MV-4-11 (cell line): Measurements from ENCODE around the gene MX1.
A peak's percentile ranks its signal among the peaks of the same experiment; 100 is the strongest.

Experiments
- DNase-seq: peaks from one replicate; lab custom pipeline; 2025; lab: John Stamatoyannopoulos, UW

MX1 gene

GRCh38 chr21:41432562-41433460 lies 6.8 kb downstream of the MX1 start:
- DNase-seq = no peak

DNA sequence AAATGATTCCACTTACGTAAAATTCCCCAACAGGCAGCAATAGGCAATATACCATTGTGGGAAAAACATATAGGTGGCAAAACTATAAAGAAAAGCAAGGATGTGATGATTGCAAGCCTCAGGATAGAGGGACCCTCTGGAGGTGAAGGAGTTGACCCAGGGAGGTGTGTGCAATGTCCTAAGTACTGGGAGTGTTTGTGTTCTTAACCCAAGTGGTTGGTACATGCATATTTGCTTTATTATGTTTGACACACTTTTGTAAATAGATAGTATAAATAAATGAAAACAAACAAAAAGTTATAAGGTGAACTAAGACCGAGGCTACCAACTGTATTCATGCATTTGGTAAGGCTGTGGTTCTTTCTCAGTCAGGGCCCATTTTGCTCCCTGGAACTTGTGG lies 7.5 kb downstream of the MX1 start:
- no peak for DNase-seq

- DNase-seq = no peak
These were observed 9.7 kb downstream of the MX1 start for GRCh38 chr21:41435706-41436105.

DNA sequence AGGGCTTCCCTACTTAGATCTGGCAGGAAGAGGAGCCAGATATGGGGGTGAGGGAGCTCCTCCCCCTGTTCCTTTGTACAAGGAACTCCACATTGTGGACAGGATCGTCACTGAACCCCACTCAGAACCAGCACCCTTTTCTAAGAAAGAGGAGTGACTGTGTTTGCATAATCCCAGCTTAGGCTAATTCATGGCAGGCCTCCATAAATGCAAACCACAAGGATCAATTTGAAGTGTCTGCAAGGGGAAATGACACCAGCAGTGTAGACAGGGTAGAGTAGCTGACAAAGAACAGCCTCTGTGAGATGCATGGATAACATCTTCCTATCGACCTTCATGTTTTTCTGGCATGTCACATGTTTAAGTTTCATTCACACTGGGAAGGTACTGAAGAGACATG lies 11.7 kb downstream of the MX1 start:
- DNase-seq = peak; percentile 85

- no peak for DNase-seq
These were observed 12.5 kb downstream of the MX1 start for GRCh38 chr21:41438425-41439113.

DNA sequence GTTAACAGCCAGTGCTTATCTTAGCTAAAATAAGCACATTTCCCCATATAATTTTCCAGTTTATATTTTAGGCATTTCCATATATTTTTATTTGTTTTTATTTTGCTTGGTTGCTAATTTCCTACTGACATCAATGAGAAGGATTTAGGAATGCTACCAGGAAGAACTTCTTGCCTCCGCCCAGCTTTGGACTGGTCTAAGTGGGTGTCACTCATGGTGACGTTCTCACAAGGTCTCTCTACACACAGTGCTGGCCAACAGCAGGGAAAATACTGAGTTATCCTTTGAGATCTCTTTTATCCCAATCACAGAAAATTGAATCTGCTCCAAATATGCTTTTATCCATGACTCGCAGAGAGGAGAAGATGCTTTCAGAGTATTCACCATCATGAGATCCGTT lies 13.2 kb downstream of the MX1 start:
- no peak for DNase-seq

GRCh38 chr21:41441546-41441945 lies 15.5 kb downstream of the MX1 start:
- DNase-seq = no peak

- DNase-seq = no peak
These were observed 16.6 kb downstream of the MX1 start for GRCh38 chr21:41442481-41443186.

GRCh38 chr21:41443562-41443961 lies 17.5 kb downstream of the MX1 start:
- DNase-seq = no peak

DNA sequence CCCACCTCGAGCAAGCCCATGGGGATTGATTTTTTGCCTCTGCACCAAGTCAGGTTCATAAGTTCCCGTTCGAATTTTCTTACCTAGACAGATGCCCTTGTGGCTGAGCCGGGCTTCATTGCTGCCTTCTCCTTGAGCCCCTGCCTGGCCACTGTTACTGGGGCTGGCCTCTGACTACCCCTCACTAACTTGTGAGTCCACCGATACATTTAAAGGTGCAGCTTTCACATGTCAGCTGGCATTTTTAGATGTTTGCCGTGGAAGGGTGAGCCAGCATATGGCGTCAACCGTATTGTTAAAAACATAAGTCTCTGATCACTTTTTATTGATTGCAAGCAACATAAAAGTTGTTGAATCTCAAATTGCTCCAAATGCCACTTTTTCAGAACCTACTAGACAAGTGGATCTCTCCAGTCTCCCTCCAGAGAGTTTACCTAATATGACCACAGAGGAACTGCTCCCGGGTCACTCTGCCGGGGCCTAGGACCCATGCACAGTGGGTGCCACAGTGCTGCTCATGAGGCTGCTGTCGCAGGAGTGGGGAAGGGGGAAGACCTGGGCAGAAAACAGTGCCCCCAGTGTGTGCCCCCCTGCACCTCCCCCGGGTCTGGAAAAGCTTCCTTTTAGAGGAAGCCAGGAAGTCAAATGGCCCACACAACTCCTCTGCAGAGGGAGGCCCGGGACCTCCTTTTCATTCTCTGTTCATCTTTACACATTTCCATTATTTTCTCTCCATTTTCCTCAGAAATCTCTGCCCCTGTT lies 18.8 kb downstream of the MX1 start:
- no peak for DNase-seq

GRCh38 chr21:41445465-41445862 lies 19.4 kb downstream of the MX1 start:
- DNase-seq = no peak

- no peak for DNase-seq
These were observed 20.5 kb downstream of the MX1 start for GRCh38 chr21:41446586-41446985.

GRCh38 chr21:41447356-41447755 lies 21.3 kb downstream of the MX1 start:
- no peak for DNase-seq

GRCh38 chr21:41449613-41450012 lies 23.6 kb downstream of the MX1 start:
- DNase-seq = no peak

DNA sequence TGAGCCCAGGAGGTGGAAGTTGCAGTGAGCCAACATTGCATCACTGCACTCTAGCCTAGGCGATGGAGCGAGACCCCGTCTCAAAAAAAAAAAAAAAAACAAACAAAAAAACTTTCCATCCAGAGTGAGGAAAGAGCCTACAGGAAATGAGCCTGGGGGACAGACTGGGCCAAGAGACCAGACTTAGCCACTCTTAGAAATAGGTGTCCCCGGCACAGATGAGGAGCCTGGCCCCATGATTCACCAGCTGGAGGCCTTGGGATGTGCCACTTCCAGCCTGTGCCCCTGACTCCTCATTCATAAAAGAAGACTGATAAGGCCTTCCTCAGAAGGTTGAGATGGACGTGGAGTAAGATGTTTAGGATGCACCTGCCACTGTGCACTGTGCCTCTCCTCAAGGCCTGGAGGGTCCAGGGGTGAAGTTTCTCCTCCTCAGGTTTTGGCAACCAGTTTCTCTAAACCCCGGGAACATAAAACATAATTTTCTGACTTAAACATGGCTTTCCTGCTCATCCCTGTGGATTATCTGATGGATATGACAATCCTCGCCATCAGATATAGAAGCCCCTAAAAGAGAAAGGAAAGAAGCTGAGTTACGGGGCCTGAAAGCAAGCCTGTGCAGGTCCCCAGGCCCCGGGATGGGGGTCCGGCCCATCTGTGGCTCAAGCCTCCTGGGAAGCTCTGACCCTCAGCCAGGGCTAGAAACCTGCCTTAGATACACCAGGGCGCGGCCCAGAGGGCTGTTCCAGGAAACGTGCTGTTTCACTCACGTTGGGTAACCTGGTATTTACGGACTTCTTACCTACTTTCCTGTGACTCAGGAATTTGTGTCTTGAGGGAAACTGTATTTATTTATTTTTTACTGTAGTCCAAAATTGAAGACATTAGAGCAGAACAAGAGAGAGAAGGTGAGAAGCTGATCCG lies 26.0 kb downstream of the MX1 start:
- DNase-seq = no peak

DNA sequence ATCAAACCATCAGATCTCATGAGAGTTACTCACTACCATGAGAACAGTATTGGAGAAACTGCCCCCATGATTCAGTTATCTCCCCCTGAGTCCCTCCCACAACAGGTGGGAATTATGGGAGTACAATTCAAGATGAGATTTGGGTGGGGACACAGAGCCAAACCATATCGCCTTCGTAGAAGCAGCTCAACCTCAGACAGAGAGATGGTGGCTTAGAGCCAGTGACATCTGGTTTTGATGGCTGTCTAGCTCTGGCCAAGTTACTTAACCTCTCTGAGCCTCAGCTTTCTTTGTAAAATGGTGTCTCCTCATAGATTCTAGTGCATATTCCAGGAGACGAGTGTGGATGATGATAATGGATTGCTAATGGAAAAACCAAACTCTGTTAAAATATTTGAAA lies 27.2 kb downstream of the MX1 start:
- no peak for DNase-seq

DNA sequence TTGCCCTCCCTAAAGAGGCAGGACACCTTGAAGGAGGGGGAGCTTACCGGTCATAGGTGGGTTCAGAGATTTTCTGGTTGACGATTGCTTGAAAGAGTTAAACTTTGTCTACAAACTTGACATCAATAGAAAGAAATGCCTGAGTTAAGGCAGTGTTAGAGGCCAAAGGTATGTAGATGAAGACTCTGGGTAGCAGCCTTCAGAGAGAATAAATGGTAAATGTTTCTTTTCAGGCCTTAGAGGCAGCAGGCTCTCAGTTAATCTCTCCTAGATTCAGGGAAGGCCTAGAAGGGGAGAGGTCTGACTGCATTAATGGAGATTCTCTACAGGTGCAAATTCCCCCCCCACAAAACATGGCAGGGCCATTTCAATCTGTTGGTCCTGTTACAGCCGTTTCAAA lies 27.7 kb downstream of the MX1 start:
- no peak for DNase-seq

DNA sequence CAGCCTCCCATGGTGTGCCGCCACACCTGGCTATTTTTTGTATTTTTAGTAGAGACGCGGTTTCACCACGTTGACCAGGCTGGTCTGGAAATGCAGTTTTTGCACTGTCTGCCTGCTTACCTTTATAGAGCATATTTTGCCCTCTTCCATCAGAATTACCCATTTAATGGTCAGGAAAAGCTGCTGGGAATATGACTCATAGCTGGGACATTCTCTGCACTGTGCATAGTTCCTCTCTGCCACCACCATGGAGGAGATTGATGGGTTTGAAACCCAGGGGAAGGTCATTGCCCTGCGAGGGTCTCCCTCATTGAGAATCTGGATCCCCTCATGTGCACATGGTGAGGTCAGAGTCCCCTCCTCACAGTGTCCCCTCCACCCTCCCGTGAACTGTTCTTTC lies 32.1 kb downstream of the MX1 start:
- no peak for DNase-seq

GRCh38 chr21:41458559-41458958 lies 32.5 kb downstream of the MX1 start:
- no peak for DNase-seq

DNA sequence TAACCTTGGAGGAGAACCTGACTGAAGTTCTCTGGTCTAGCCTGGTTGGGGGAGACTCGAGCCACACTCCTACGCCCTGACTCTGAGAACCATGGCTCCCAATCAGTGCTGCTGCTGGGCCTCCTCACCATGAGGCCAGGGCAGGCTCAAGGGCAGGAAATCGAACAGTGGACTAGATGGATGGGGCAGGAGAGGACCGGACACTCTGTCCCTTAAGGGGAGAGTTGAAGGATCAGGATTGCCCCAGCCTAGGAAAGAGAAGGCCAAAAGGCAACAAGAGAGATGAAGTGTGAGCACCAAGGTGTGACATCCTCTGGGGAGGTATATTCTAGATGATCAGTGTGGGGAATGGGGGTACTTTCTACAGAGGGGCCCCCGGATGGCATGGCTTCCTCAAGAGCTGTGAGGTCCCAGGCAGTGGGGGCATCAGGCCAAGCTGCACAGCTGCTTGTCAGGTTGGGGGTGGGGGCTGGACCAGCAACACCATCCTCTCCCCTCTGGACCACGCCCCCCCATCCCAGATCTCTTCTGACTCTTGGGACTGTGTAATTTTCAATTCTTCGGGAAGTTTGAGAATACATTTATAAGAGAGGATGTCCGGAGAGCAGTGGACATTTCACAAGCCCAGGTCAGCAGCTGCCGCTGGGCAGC lies 34.0 kb downstream of the MX1 start:
- no peak for DNase-seq
